ENCODE measurements around the gene TDG. TPM values are rescaled to one million over a fixed set of nuclear protein-coding genes. Genes with fewer than 3 reads are reported as not detected.

The TDG gene
- total RNA-seq, 1 experiment from 2014 or later: 70.3 TPM

GRCh38 chr12:103996595-103996994, 30.9 kb downstream of the TDG start:
- H4K91ac ChIP-seq (ENCODE audit: insufficient read length, low read depth, low read length): no peak overlapping the region
- Mint-ChIP-seq H3K27ac (no peak overlapping the region), H3K9me3 (no peaks in the 10 kb centered on the region), H3K27me3 (ENCODE audit: low read depth) (no peaks in the 10 kb centered on the region; the same call in 1 of the 2 replicates), H3K4me3 (no peak overlapping the region), H3K4me1 (peaks cover 0 to 2% of the 10 kb centered on the region in 2 experiments; a peak in 1 of 4 replicates), H3K36me3 (ENCODE audit: insufficient read depth in 1 of 3, low read depth in 3 of 3) (no peaks in the 10 kb centered on the region)
- no peaks in the 10 kb centered on the region for H3K4me1 ChIP-seq (ENCODE audit: insufficient read depth, low read length)
- no peak overlapping the region for H3K56ac ChIP-seq (ENCODE audit: insufficient read length, low read depth, low read length)
- H4K5ac ChIP-seq (ENCODE audit: insufficient read length, low read depth, low read length): no peak overlapping the region
- H2BK5ac ChIP-seq (ENCODE audit: insufficient read length, low read length): no peak overlapping the region
- no peaks in the 10 kb centered on the region for H3K79me1 ChIP-seq (ENCODE audit: insufficient read depth, low read depth, low read length, poor library complexity, severe bottlenecking)
- no peaks in the 10 kb centered on the region for H3K79me2 ChIP-seq (ENCODE audit: insufficient read depth, low read length)
- no peak overlapping the region for H3K23ac ChIP-seq (ENCODE audit: insufficient read length, low read depth, low read length)
- H2AFZ ChIP-seq (ENCODE audit: low read length): no peak overlapping the region
- H3T11ph ChIP-seq (ENCODE audit: low read length): no peak overlapping the region
- H2BK12ac ChIP-seq (ENCODE audit: insufficient read length, low read depth, low read length): no peak overlapping the region
- no peak overlapping the region for H2BK15ac ChIP-seq (ENCODE audit: low read depth, low read length)
- WGBS (ENCODE audit: extremely low coverage, insufficient read length, low lambda C conversion rate): no CpG with 5 or more reads among the region's 5 CpGs
- no peak overlapping the region for H4K8ac ChIP-seq (replicated peaks; ENCODE audit: insufficient read length, low read depth, low read length)
- H3K14ac ChIP-seq (ENCODE audit: insufficient read depth, low read length): no peak overlapping the region
- no peak overlapping the region for H2AK5ac ChIP-seq (ENCODE audit: insufficient read length, low read length)
- no peak for DNase-seq
- no peaks in the 10 kb centered on the region for H4K20me1 ChIP-seq (ENCODE audit: control insufficient read depth, insufficient read depth, insufficient read length)
- no peak overlapping the region for H2BK20ac ChIP-seq (ENCODE audit: low read depth, low read length, poor library complexity, severe bottlenecking)
- no peak overlapping the region for H2BK120ac ChIP-seq (ENCODE audit: low read depth, low read length, poor library complexity, severe bottlenecking)
- no peak overlapping the region for H3K9ac ChIP-seq (ENCODE audit: extremely low read depth, insufficient read length, low read length)
- no peaks in the 10 kb centered on the region for H3K9me3 ChIP-seq (ENCODE audit: control insufficient read depth, low read depth, low read length)
- TF ChIP-seq CTCF (conservative IDR thresholded peaks at IDR 0.05): no peak
- no peak overlapping the region for H3K27ac ChIP-seq (ENCODE audit: insufficient read length, low read depth, low read length)
- no peak overlapping the region for H3K4me2 ChIP-seq (ENCODE audit: insufficient read depth, insufficient read length, low read length)
- H3K23me2 ChIP-seq (ENCODE audit: insufficient read length, low read depth, low read length, poor library complexity, severe bottlenecking): no peaks in the 10 kb centered on the region
- H3K4ac ChIP-seq (ENCODE audit: low read depth, low read length): no peak overlapping the region
- no peaks in the 10 kb centered on the region for H3K27me3 ChIP-seq (ENCODE audit: insufficient read depth, low read length)
- no peak overlapping the region for H3K18ac ChIP-seq (ENCODE audit: insufficient read length, low read depth, low read length)

Measured in H9 (cell line).